Tibial nerve (tissue), 4 donors: ENCODE measurements around the gene KLHDC7A. TPM values are rescaled to one million over a fixed set of nuclear protein-coding genes. Genes with fewer than 3 reads are reported as not detected.

Experiments
- DNase-seq, 2 donors: peaks; one replicate each; pipeline ENCODE4 v3.0.0-alpha.2; 2019; ENCODE audit warnings: low spot score in 2 of 2
- H3K27ac ChIP-seq, 4 donors: fragments of 200-600 bp; sonication (generic) in 3 of 4; one replicate each; pipeline ENCODE4 v1.5.1; 2017 to 2019; ENCODE audit warnings: mild to moderate bottlenecking in 1 of 4
- H3K27me3 ChIP-seq, 2 donors: fragments of 200-600 bp; sonication (generic) in 1 of 2; one replicate each; pipeline versions ENCODE4 v1.5.1 to v1.6.0; 2017 to 2019
- H3K36me3 ChIP-seq, 3 donors: fragments of 200-600 bp; sonication (generic); one replicate each; pipeline ENCODE4 v1.5.1; 2018 to 2019
- H3K4me1 ChIP-seq, 4 donors: fragments of 200-600 bp; sonication (generic) in 3 of 4; one replicate each; pipeline ENCODE4 v1.5.1; 2017 to 2019
- H3K4me3 ChIP-seq, 4 donors: fragments of 200-600 bp; sonication (generic) in 3 of 4; one replicate each; pipeline ENCODE4 v1.5.1; 2017 to 2019; ENCODE audit warnings: mild to moderate bottlenecking in 1 of 4, moderate library complexity in 1 of 4
- H3K9me3 ChIP-seq, 4 donors: fragments of 200-600 bp; sonication (generic) in 3 of 4; one replicate each; pipeline ENCODE4 v1.5.1; 2017 to 2019
- EP300 ChIP-seq, 2 donors: sonication (generic); formaldehyde crosslinking; IDR thresholded peaks; one replicate each; pipeline ENCODE4 v1.6.1; 2017; ENCODE audit warnings: antibody characterized with exemption in 2 of 2, mild to moderate bottlenecking in 1 of 2
- POLR2A ChIP-seq, 2 donors: fragments of 450-650 bp; IDR thresholded peaks; one replicate each; pipeline ENCODE4 v1.6.1; 2017; ENCODE audit warnings: antibody characterized with exemption in 2 of 2, mild to moderate bottlenecking in 2 of 2, moderate library complexity in 2 of 2
- WGBS, 2 donors: methylation state at CpG; one replicate each; pipeline ENCODE4 v1.1.5; 2018; 5-methylcytosine and 5-hydroxymethylcytosine counted together
- total RNA-seq, 4 donors: library from RNA; depleted of rRNA; stranded (reverse); fragments of >200 nt; gene quantifications; one replicate each; pipeline ENCODE4 v1.1.0, GENCODE V29; 2016
- TF ChIP-seq, protein P1 (sequence below), 5 experiments: fragments of 200-600 bp in 3 of 5; fragments of 450-650 bp in 2 of 5; sonication (generic) in 3 of 5; IDR thresholded peaks; one replicate each; pipeline ENCODE4 v1.5.1; 2016 to 2019; ENCODE audit warnings: antibody characterized with exemption in 5 of 5, mild to moderate bottlenecking in 3 of 5, moderate library complexity in 2 of 5

The KLHDC7A gene
- total RNA-seq, 4 donors from 2014 or later: 0.20 to 0.21 TPM; not detected in 2

DNA sequence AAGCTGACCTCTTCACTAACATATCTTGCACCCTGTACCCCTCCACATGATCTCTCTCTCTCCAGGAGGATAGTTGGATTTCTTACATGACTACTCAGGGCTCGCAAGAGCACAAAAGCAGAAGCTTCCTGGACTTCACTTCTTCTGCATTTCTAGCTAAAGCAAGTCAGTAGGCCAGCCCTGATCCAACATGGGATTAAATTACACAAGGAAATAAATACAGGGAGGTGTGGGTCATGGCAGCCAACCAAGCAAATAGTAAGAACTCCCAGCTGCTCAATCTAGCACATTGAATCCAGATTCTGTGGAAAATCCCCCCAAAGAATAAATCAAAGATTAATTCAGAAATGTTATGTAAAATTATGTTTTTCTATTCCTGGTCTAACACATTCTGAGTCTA is 33.3 kb downstream of the KLHDC7A start:
- 58 to 60% methylated on average over 1 of the region's 1 CpG for WGBS, 2 donors
- no peak overlapping the region for H3K27ac ChIP-seq
- TF ChIP-seq, protein P1, sequence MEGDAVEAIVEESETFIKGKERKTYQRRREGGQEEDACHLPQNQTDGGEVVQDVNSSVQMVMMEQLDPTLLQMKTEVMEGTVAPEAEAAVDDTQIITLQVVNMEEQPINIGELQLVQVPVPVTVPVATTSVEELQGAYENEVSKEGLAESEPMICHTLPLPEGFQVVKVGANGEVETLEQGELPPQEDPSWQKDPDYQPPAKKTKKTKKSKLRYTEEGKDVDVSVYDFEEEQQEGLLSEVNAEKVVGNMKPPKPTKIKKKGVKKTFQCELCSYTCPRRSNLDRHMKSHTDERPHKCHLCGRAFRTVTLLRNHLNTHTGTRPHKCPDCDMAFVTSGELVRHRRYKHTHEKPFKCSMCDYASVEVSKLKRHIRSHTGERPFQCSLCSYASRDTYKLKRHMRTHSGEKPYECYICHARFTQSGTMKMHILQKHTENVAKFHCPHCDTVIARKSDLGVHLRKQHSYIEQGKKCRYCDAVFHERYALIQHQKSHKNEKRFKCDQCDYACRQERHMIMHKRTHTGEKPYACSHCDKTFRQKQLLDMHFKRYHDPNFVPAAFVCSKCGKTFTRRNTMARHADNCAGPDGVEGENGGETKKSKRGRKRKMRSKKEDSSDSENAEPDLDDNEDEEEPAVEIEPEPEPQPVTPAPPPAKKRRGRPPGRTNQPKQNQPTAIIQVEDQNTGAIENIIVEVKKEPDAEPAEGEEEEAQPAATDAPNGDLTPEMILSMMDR (IDR thresholded peaks at IDR 0.05): no peak
- TF ChIP-seq POLR2A (IDR thresholded peaks at IDR 0.05) (no peak), EP300 (IDR thresholded peaks at IDR 0.05) (no peak)

DNA sequence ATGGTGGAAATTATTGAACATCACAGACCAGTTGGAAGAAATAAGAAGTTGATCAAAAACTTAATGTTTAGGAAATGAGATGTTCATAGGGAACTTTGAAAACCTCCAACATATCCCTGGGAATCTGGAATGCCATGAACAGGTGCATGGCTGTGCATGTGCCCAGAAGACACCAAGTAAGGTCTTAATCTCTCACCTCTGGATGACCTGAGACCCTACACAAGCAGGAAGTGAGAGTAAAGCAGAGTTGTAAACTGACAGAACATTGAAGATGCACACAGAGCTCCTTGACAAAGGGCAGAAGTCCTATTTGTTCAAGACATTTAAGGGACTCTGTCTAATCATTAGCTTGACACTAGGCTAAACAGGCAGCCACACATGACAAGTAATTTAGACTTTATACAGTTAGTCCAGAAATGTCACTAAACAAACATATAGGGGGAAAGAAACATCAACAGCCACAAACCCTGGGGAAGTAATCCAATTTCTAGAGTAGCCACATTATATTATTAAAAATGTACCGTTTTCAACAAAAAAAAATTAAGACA is 34.5 kb downstream of the KLHDC7A start:
- H3K4me3 ChIP-seq: no peak overlapping the region
- 65 to 66% methylated on average over 1 of the region's 1 CpG for WGBS, 2 donors
- no peaks in the 10 kb centered on the region for H3K36me3 ChIP-seq
- H3K27ac ChIP-seq: no peak overlapping the region
- TF ChIP-seq, protein P1 (IDR thresholded peaks at IDR 0.05): no peak
- no peak for TF ChIP-seq POLR2A (IDR thresholded peaks at IDR 0.05)
- no peak for TF ChIP-seq EP300 (IDR thresholded peaks at IDR 0.05)
- no peaks in the 10 kb centered on the region for H3K27me3 ChIP-seq
- DNase-seq: no peak
- H3K9me3 ChIP-seq: peaks cover 0 to 40% (median 11%) of the 10 kb centered on the region in 4 donors
- H3K4me1 ChIP-seq: no peaks in the 10 kb centered on the region

More for the DNA sequence above, 33.3 kb downstream of the KLHDC7A start:
- H3K9me3 ChIP-seq: peaks cover 0 to 41% (median 11%) of the 10 kb centered on the region in 4 donors
- no peak overlapping the region for H3K4me3 ChIP-seq
- H3K36me3 ChIP-seq: no peaks in the 10 kb centered on the region
- no peaks in the 10 kb centered on the region for H3K27me3 ChIP-seq
- DNase-seq: no peak
- H3K4me1 ChIP-seq: no peaks in the 10 kb centered on the region

DNA sequence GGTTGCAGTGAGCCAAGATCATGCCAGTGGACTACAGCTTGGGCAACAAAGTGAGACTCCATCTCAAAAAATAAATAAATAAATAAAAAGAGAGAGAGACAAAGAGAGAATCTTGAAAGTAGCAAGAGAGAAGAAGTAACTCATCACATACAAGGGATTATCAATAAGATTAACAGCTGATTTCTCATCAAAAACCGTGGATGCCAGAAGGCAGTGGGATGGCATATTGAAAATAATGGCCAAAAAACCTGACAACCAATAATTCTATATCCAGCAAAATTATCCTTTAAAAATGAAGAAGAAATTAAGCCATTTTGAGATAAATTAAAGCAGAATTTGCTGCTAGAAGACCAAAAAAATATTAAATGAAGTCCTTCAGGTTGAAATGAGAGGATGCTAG is 35.7 kb downstream of the KLHDC7A start:
- peaks cover 0 to 40% (median 11%) of the 10 kb centered on the region in 4 donors for H3K9me3 ChIP-seq
- no peak overlapping the region for H3K4me3 ChIP-seq
- H3K36me3 ChIP-seq: no peaks in the 10 kb centered on the region
- TF ChIP-seq POLR2A (IDR thresholded peaks at IDR 0.05) (no peak), EP300 (IDR thresholded peaks at IDR 0.05) (no peak)
- TF ChIP-seq, protein P1 (IDR thresholded peaks at IDR 0.05): no peak
- H3K4me1 ChIP-seq: no peaks in the 10 kb centered on the region
- no peak for DNase-seq
- 62 to 78% methylated on average over 1 of the region's 1 CpG for WGBS, 2 donors
- H3K27ac ChIP-seq: no peak overlapping the region
- H3K27me3 ChIP-seq: no peaks in the 10 kb centered on the region

DNA sequence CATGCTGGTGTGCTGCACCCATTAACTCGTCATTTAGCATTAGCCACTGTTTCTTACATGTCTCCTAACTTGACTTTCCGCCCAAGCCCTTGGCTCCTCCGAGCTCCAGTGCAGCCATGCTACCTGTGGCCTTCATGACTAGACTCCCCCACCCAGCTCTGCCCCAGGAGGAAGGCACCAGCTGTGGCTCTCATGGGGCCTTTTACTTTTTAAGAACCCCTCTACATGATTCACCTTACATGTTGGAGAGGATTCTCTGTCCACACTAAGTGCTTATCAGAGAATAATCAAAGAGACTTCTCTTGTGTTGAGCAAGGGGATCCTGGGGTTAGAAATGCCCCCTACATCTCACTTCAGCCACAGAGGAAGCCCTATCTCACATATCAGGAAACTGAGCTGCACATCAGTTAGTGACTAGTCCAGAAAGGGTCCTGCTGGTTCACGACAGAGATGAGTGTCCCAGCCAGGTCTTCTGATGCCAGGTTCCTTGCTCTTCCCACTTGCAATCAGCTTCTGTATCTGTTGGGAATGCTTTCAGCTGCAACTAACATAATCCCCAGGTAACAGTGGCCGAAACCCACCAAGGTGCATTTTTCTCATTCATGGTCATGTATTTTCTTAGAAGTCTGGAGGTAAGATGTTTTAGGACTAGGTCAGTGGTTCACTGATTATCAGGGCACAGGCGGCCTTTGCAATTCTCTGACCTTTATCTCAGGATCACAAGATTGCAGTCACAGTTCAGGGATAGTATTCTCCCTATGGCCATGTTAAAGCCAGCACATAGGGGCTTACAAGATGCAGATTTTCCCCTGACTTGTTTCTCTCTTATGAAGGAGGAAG is 45.9 kb downstream of the KLHDC7A start:
- TF ChIP-seq EP300 (IDR thresholded peaks at IDR 0.05) (no peak), POLR2A (IDR thresholded peaks at IDR 0.05) (no peak)
- TF ChIP-seq, protein P1 (IDR thresholded peaks at IDR 0.05): no peak
- no peaks in the 10 kb centered on the region for H3K4me1 ChIP-seq
- no peak for DNase-seq
- H3K4me3 ChIP-seq: no peak overlapping the region
- H3K27me3 ChIP-seq: peaks cover 0 to 5% of the 10 kb centered on the region in 2 donors
- peaks cover 0 to 3% (median 0%) of the 10 kb centered on the region in 4 donors for H3K9me3 ChIP-seq
- H3K27ac ChIP-seq: no peak overlapping the region
- WGBS, 2 donors: 82 to 84% methylated on average over 6 of the region's 6 CpGs
- no peaks in the 10 kb centered on the region for H3K36me3 ChIP-seq

DNA sequence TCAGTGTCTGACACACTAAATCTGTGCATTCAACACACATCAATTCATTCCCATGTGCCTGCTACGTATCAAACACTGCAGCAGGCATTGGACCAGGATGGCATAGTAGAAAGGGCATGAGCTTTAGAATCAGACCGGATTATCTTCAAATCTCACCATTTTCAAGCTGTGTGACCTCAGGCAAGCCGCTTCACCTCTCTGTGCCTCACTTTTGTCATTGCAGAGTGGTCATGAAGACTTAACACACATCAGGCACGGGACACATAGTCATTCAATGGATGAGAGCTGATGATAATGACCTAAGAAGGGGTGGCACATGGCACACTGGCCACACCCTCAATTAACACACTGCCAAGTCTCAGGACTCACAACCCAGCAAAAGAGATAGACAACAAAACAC is 46.8 kb downstream of the KLHDC7A start:
- WGBS, 2 donors: 79 to 80% methylated on average over 4 of the region's 4 CpGs
- Histone ChIP-seq H3K4me3 (no peak overlapping the region), H3K27ac (no peak overlapping the region), H3K36me3 (no peaks in the 10 kb centered on the region), H3K4me1 (no peaks in the 10 kb centered on the region), H3K27me3 (peaks cover 0 to 1% of the 10 kb centered on the region in 2 donors), H3K9me3 (peaks cover 0 to under 1% (median 0%) of the 10 kb centered on the region in 4 donors)
- no peak for DNase-seq
- TF ChIP-seq, protein P1 (IDR thresholded peaks at IDR 0.05): no peak
- TF ChIP-seq POLR2A (IDR thresholded peaks at IDR 0.05): no peak
- TF ChIP-seq EP300 (IDR thresholded peaks at IDR 0.05): no peak
